GM12878 (cell line): ENCODE results near the gene SHMT2. TPM values are rescaled to one million over a fixed set of nuclear protein-coding genes. Genes with fewer than 3 reads are reported as not detected.
A peak's percentile ranks its signal among the peaks of the same experiment; 100 is the strongest.

Experiments used
- ATAC-seq: fragments of 200-7000 bp; cut with Tn5 transposase; 3 replicates; pipeline ENCODE4 v1.9.1; 2020; ENCODE audit warnings: mild to moderate bottlenecking, moderate library complexity
- BruUV-seq: library from RNA; stranded (reverse); fragments of 400-500 nt; replicated peaks from 2 replicates; lab custom pipeline; 2021; lab: Mats Ljungman, UMichigan
- CTCF ChIA-PET: fragments of 300-600 bp; sonication (Branson Sonifier 250); formaldehyde crosslinking; extraction: SDS; loops from one replicate; lab custom pipeline; 2021; ENCODE audit warnings: inconsistent platforms; lab: Yijun Ruan, JAX
- POLR2A ChIA-PET: fragments of 350-600 bp; formaldehyde crosslinking; extraction: SDS; loops from one replicate; lab custom pipeline; 2021; ENCODE audit warnings: inconsistent platforms; lab: Charles Lee
- RAD21 ChIA-PET: fragments of 300-600 bp; sonication (Branson Sonifier 250); formaldehyde crosslinking; loops from one replicate; lab custom pipeline; 2023; ENCODE audit warnings: antibody characterized with exemption; ENCODE audit not compliant: unreplicated experiment; lab: Charles Lee
- SMC1A ChIA-PET: fragments of 300-600 bp; sonication (Branson Sonifier 250); formaldehyde crosslinking; loops from one replicate; lab custom pipeline; 2023; ENCODE audit not compliant: unreplicated experiment, uncharacterized antibody; lab: Charles Lee
- DNase-seq: peaks from one replicate; pipeline ENCODE4 v3.0.0-alpha.2; 2011; ENCODE audit warnings: low read depth, low spot score
- FAIRE-seq: peaks from 3 replicates; lab custom pipeline; 2011; peaks lifted over from hg19 to GRCh38; lab: Jason Lieb, UNC
- H2AFZ ChIP-seq: 2 replicates; pipeline ENCODE4 v1.6.0; 2011; ENCODE audit warnings: low read depth, low read length, control low read depth; ENCODE audit not compliant: control insufficient read depth
- H3K27ac ChIP-seq: 2 replicates; pipeline ENCODE4 v1.5.1; 2011; ENCODE audit warnings: control low read depth; ENCODE audit not compliant: control insufficient read depth, insufficient read depth
- H3K27me3 ChIP-seq, 2 experiments: replicated peaks in 1 of 2; 2 replicates each; pipeline versions ENCODE4 v1.6.0 to v1.6.1; 2011; ENCODE audit warnings: low read length in 1 of 2; ENCODE audit not compliant: control insufficient read depth in 2 of 2, insufficient read depth in 2 of 2
- H3K36me3 ChIP-seq, 2 experiments: 2 replicates each; pipeline ENCODE4 v1.5.1; 2011; ENCODE audit warnings: low read length in 1 of 2; ENCODE audit not compliant: control insufficient read depth in 2 of 2, insufficient read depth in 2 of 2
- H3K4me1 ChIP-seq: 2 replicates; pipeline ENCODE4 v1.6.1; 2011; ENCODE audit warnings: mild to moderate bottlenecking, low read length, moderate library complexity, mixed read lengths; ENCODE audit not compliant: control insufficient read depth, insufficient read depth
- H3K4me2 ChIP-seq: 2 replicates; pipeline ENCODE4 v1.6.0; 2011; ENCODE audit warnings: control low read depth; ENCODE audit not compliant: control insufficient read depth, insufficient read depth
- H3K4me3 ChIP-seq: fragments of 200-600 bp; sonication (generic); 2 replicates; pipeline ENCODE4 v1.5.1; 2016
- H3K79me2 ChIP-seq: 2 replicates; pipeline ENCODE4 v1.6.0; 2011; ENCODE audit warnings: low read length; ENCODE audit not compliant: control insufficient read depth, insufficient read depth
- H3K9ac ChIP-seq: 2 replicates; pipeline ENCODE4 v1.8.0; 2011; ENCODE audit warnings: low read length, control low read depth, mixed read lengths; ENCODE audit not compliant: control insufficient read depth, insufficient read depth
- H3K9me3 ChIP-seq: replicated peaks from 3 replicates; pipeline ENCODE4 v1.5.1; 2011; ENCODE audit warnings: mild to moderate bottlenecking, low read length; ENCODE audit not compliant: control insufficient read depth, insufficient read depth
- H4K20me1 ChIP-seq: 2 replicates; pipeline ENCODE4 v1.6.0; 2011; ENCODE audit not compliant: control insufficient read depth, insufficient read depth
- BHLHE40 ChIP-seq, 2 experiments: fragments of 450-650 bp in 1 of 2; IDR thresholded peaks; 2 replicates each; pipeline ENCODE4 v1.6.1; 2011 to 2017; ENCODE audit warnings: low read depth in 2 of 2, borderline replicate concordance in 1 of 2, improper control_type of control experiment in 1 of 2, low read length in 1 of 2, mild to moderate bottlenecking in 1 of 2
- CHD2 ChIP-seq: IDR thresholded peaks from 2 replicates; pipeline ENCODE4 v1.6.1; 2011; ENCODE audit warnings: low read depth, low read length, improper control_type of control experiment, borderline replicate concordance
- EZH2 ChIP-seq: IDR thresholded peaks from 2 replicates; pipeline ENCODE4 v1.6.1; 2012; ENCODE audit warnings: low read depth, mild to moderate bottlenecking, control low read depth, inconsistent platforms, low read length, borderline replicate concordance; ENCODE audit not compliant: control insufficient read depth
- FOXM1 ChIP-seq: IDR thresholded peaks from 2 replicates; pipeline ENCODE4 v1.6.1; 2012; ENCODE audit warnings: low read depth, mild to moderate bottlenecking, inconsistent platforms, low read length, moderate library complexity
- HSF1 ChIP-seq: fragments of 150-350 bp; IDR thresholded peaks from 2 replicates; pipeline ENCODE4 v1.6.1; 2014; ENCODE audit warnings: mild to moderate bottlenecking, low read depth, low read length
- IRF3 ChIP-seq: fragments of 450-650 bp; IDR thresholded peaks from 2 replicates; pipeline ENCODE4 v1.6.1; 2014; ENCODE audit warnings: mild to moderate bottlenecking
- KDM1A ChIP-seq: fragments of 200-600 bp; sonication (generic); IDR thresholded peaks from 2 replicates; pipeline ENCODE4 v1.6.1; 2016; ENCODE audit warnings: borderline replicate concordance
- NFYA ChIP-seq: IDR thresholded peaks from 2 replicates; pipeline ENCODE4 v1.6.1; 2011; ENCODE audit warnings: low read depth, mild to moderate bottlenecking, low read length, improper control_type of control experiment, borderline replicate concordance
- RAD21 ChIP-seq: IDR thresholded peaks from 2 replicates; pipeline ENCODE4 v1.6.1; 2011; ENCODE audit warnings: mild to moderate bottlenecking, low read depth, low read length, moderate library complexity; ENCODE audit not compliant: insufficient read depth
- RELB ChIP-seq: fragments of 450-650 bp; IDR thresholded peaks from 2 replicates; pipeline ENCODE4 v1.6.1; 2017; ENCODE audit warnings: low read depth, mild to moderate bottlenecking, moderate library complexity
- SKIL ChIP-seq: fragments of 450-650 bp; IDR thresholded peaks from 2 replicates; pipeline ENCODE4 v1.6.1; 2017; ENCODE audit warnings: mild to moderate bottlenecking, low read depth, inconsistent platforms; ENCODE audit not compliant: poor library complexity, severe bottlenecking
- SMARCA5 ChIP-seq: fragments of 450-650 bp; IDR thresholded peaks from 2 replicates; pipeline ENCODE4 v1.6.1; 2017; ENCODE audit warnings: mild to moderate bottlenecking
- SMC3 ChIP-seq: IDR thresholded peaks from 2 replicates; pipeline ENCODE4 v1.6.1; 2011; ENCODE audit warnings: low read length, improper control_type of control experiment, borderline replicate concordance
- SPI1 ChIP-seq: IDR thresholded peaks from 2 replicates; pipeline ENCODE4 v1.6.1; 2011; ENCODE audit warnings: low read depth, mild to moderate bottlenecking, low read length, moderate library complexity, borderline replicate concordance; ENCODE audit not compliant: insufficient read depth
- WGBS: methylation state at CpG from one replicate; pipeline ENCODE4 v1.1.6; 2016; ENCODE audit warnings: low lambda C conversion rate; ENCODE audit not compliant: insufficient replicate concordance, insufficient coverage; ENCODE audit errors: missing lambda C conversion rate; 5-methylcytosine and 5-hydroxymethylcytosine counted together
- in situ Hi-C: fragments of 300-500 bp; cut with MboI; formaldehyde crosslinking; loops from 9 replicates; pipeline ENCODE4 v1.14.3; 2018; ENCODE audit warnings: mixed read lengths
- intact Hi-C: fragments of 100-400 bp; cut with micrococcal nuclease; formaldehyde crosslinking; loops from one replicate; pipeline ENCODE4 v1.14.2; 2022; ENCODE audit not compliant: unreplicated experiment
- polyA plus RNA-seq, 11 experiments: library from polyadenylated mRNA; depleted of rRNA in 4 of 11; unstranded in 6 of 11; stranded (reverse) in 5 of 11; fragments of >200 nt; fragmentation: Nextera tagmentation in 4 of 11; fragmentation: Illumina TruSeq in 1 of 11; extraction: Ambion mirVana in 4 of 11; extraction: Trizol in 1 of 11; gene quantifications; 1 replicate in 1 of 11; 2 replicates in 10 of 11; pipeline versions ENCODE4 v1.2.1 to v1.2.3, GENCODE V29; 2011 to 2016; ENCODE audit warnings: inconsistent platforms in 2 of 11, missing spikeins in 2 of 11, low read depth in 1 of 11
- total RNA-seq, 4 experiments: library from RNA; depleted of rRNA in 3 of 4; stranded (reverse); fragments of >200 nt in 3 of 4; fragmentation: Illumina TruSeq in 1 of 4; extraction: Trizol in 1 of 4; gene quantifications; 2 replicates each; pipeline versions ENCODE4 v1.2.1 to v1.2.3, GENCODE V29; 2013 to 2021

The SHMT2 gene
- total and polyA plus RNA-seq, 10 of the 15 experiments (the other 5 are each of a cell fraction or from before 2014, with no cell fraction given): 57.0 to 292 (median 186) TPM

- no TSS peak for BruUV-seq
- peak overlapping the region; percentile 93 for H3K4me2 ChIP-seq
- ChIA-PET CTCF (interaction anchor here (0.8 to 10.7 kb wide), 10 partner anchors 11 to 219 kb away, joined by 3 to 271 read pairs (median 8); partner anchors contain the start of genes INHBE, SHMT2, STAC3 and STAT6), POLR2A (interaction anchor here (0.5 to 2.8 kb wide), 5 partner anchors 9 to 219 kb away, joined by 3 to 15 read pairs (median 5); partner anchors contain the start of genes SHMT2 and STAT6), RAD21 (interaction anchor here (1.0 to 14.4 kb wide), 6 partner anchors 9 to 214 kb away, joined by 3 to 85 read pairs (median 14); partner anchors contain the start of genes INHBE and SHMT2), SMC1A (interaction anchor here (0.6 to 8.1 kb wide), 4 partner anchors 10 to 615 kb away, joined by 3 to 55 read pairs (median 7); partner anchors contain the start of gene SHMT2)
- peaks cover 5 to 8% of the 10 kb centered on the region in 2 experiments; a peak in 3 of 4 replicates for H3K27me3 ChIP-seq
- H3K36me3 ChIP-seq: peaks cover 2 to 3% of the 10 kb centered on the region in 2 experiments; a peak in 3 of 4 replicates
- intact Hi-C loops: loop anchor here (1.0 kb wide), 1 partner anchor 26 kb away; no protein-coding TSS in a partner anchor
- H3K79me2 ChIP-seq: no peaks in the 10 kb centered on the region
- H2AFZ ChIP-seq: peak overlapping the region; percentile 85
- 0 out of 2 replicates have a peak, but pooled peaks cover 2% of the 10 kb centered on the region for H4K20me1 ChIP-seq
- no peak for DNase-seq
- WGBS: 1% methylated on average over 47 of the region's 47 CpGs
- no peaks in the 10 kb centered on the region for H3K9me3 ChIP-seq
- in situ Hi-C loops: no loop called here
- peak; percentile 99 for FAIRE-seq
- H3K4me3 ChIP-seq: peak overlapping the region; percentile 68
- peak overlapping the region; percentile 57 for H3K9ac ChIP-seq
- peaks cover 47% of the 10 kb centered on the region for H3K4me1 ChIP-seq
- H3K27ac ChIP-seq: no peak overlapping the region
- peak; percentile 72 for ATAC-seq
- TF ChIP-seq SMC3 (peak; percentile 91), SMARCA5 (peak; percentile 100), BHLHE40 (IDR thresholded peaks at IDR 0.05; ENCODE audit: borderline replicate concordance in 1 of 2, low read depth in 2 of 2, low read length in 1 of 2) (peak; percentile 53 to 72; a peak in 3 of 4 replicates), SKIL (no peak), KDM1A (no peak), RELB (0 out of 2 replicates have a peak, but pooled peaks have one; percentile 36), HSF1 (0 out of 2 replicates have a peak, but pooled peaks have one; percentile 52), FOXM1 (peak; percentile 56; the same call in 1 of the 2 replicates), IRF3 (no peak), EZH2 (no peak), SPI1 (no peak), NFYA (peak; percentile 51; the same call in 1 of the 2 replicates), CHD2 (0 out of 2 replicates have a peak, but pooled peaks have one; percentile 54), RAD21 (peak; percentile 88)
These were observed 9.5 kb downstream of the SHMT2 start for GRCh38 chr12:57238854-57239554.
